NT2/D1 (cell line): ENCODE results near the gene CACNA1C.

Source experiments
- SUZ12 ChIP-seq: IDR thresholded peaks from 2 replicates; pipeline ENCODE4 v1.6.1; 2011; ENCODE audit not compliant: insufficient read length, insufficient read depth; ENCODE audit errors: extremely low read depth
- YY1 ChIP-seq: IDR thresholded peaks from 2 replicates; pipeline ENCODE4 v1.6.1; 2011; ENCODE audit not compliant: insufficient read length, insufficient read depth

DNA sequence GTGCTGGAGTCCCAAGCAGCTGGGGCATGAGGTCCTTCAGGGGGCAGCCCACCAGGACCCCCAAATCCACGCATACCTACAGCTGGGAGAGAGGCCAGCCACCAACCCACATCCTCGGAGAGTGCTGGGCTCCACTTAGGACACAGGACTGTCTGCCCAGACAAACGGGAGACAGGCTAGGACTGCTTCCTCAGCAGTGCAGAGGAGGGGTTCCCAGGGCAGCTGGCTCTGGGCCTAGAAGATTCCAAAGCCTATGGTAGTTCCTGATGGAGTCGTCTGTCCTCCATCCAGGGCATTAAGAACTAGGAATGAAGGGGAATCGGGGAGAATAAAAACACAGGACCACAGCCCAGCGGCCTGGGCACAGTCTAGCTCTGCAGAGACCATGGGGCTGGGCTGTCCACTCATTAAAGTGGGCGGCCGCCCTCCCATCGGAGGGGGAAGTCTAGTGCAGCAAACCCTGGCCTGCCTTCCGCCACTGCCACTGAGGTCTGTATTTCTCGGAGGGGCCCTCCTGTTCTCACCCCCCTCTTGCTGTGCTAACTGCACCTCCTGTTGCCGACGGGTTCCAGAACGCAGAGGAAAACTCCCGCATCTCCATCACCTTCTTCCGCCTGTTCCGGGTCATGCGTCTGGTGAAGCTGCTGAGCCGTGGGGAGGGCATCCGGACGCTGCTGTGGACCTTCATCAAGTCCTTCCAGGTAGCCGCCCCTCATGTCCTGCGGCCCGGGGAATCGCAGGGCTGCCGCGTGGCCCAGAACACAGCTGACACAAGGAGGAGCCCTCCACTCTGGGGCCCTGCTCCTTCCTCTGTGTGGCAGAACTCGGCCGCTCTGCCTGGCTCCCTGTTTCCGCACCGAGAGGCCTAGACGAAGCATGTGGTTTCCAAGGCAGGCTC lies 598.5 kb downstream of the CACNA1C start:
- TF ChIP-seq YY1 (no peak), SUZ12 (no peak)
